Forelimb muscle (tissue), 1 donor: ENCODE results near the gene ZNF423. TPM values are rescaled to one million over a fixed set of nuclear protein-coding genes. Genes with fewer than 3 reads are reported as not detected.

ENCODE experiments used
- DNase-seq: peaks from one replicate; pipeline ENCODE4 v3.0.0-alpha.2; 2013; ENCODE audit warnings: low read depth
- polyA plus RNA-seq: library from polyadenylated mRNA; unstranded; fragments of 120-200 nt; gene quantifications from one replicate; pipeline ENCODE4 v1.2.1, GENCODE V29; 2013; ENCODE audit not compliant: insufficient read length

ZNF423 gene
- polyA plus RNA-seq, 1 donor = 26.2 TPM

- DNase-seq = no peak
Measured at GRCh38 chr16:49532873-49533272, 323.0 kb downstream of the ZNF423 start.

DNA sequence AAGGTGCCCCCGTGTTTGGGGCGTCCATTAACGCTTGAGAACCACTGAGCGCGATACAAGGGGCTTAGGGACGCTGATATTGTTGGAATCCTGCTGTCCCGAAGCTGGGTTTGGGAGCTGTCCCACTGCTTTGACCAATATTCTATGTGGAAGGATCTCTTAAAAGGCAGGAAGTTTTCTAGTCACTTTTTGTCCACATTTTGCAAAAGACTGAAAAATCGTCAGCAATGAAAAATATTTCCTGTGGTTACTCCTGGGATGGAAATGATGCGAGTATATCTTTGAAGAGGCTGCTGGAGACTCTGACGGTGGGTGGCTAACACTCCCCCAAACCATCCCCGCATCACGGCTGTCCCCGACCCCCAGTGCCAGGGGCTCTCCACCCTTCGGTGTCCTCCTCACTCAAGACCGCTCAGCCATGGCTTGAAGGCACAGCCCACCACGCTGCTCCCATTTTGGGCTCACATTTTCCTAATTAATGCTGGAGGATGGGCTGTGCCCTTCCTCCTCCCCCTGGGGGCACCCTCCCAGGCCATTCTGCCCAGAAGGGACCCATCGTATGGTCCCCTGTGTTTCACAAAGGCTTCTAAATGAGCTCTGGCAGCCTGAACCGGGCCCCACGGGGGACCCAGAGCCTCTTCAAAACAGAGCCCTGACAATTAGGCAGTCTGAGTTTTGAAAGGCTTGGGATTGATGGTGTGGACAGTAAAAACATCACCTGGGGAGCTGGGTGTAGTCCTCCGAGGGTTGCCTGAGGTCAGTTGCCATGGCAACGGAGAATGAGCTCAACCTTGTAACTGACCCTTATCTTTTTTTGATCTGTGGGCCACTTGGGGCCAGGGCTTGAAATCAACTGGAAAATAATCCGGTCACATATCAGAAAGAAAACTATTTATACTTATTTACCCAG is 323.7 kb downstream of the ZNF423 start:
- no peak for DNase-seq

DNA sequence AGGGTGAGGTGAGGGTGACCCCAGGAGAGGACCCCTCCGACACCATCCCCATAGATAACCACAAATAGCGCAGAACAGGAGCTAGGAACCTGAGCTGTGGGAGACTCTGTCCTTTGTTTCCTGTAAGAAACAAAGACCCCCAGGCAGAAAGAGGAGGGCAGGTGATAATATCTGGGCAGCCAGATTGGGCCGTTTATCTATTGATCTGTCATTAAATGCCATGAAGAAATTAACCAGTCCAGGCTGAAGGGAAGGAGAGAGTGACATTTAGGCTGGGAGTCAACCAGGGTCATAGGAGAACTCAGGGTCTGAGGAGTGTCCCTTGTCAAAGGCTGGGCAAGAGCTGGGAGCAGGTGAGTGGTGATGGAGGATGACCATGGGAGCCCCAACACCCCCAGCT is 324.5 kb downstream of the ZNF423 start:
- DNase-seq = no peak

- no peak for DNase-seq
Measured at GRCh38 chr16:49530427-49530970, 325.4 kb downstream of the ZNF423 start.

DNA sequence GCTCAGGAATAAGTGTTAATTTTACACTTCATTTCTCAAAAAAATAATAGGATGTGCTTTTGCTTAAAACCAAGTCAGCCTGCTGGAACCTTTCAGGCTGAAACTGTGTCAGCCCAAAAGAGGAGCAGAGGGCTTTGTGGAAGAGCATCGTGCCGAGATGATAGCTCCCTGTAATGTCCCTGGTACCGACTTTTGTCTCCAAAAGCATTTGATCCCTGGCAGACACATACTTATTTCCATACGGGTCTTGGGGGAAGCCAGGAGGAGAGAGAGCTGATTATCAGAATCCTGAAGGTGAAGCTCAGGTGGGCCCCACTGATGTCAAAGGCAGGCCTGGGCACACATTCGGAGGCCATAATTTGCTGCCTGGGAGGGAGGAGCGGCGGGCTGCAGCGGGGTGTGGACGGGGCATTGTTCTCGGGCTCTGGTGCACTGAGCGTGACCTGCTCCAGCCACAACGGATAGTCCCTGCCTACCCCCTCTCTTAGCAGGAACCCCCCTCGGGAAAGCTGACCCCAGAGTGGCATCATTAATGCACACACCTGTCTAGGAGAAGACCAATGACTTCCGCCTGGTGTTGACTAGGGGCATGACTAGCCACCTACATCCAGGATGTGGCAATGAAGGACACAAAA is 326.4 kb downstream of the ZNF423 start:
- no peak for DNase-seq

DNA sequence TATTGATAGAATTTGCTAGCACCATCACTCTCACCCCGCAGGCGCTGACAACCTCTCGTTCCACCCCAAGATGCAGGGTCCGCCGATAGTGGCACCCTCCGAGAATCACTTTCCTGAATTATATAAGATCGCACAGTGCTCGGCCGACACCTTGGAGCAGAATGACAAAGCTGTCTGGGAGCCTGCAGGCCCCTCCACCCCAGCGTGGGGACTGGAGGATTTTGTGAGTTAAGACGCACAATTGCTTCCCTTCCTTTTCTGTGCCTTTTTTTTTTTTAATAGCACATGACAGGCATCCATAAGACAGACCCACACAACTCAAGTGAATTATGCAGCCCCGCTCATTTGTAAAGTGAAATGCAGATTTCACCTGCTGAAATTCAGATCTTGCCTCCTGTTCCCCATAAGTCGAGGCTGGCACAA is 327.0 kb downstream of the ZNF423 start:
- no peak for DNase-seq

- DNase-seq = no peak
Measured at GRCh38 chr16:49528060-49528865, 327.6 kb downstream of the ZNF423 start.

- DNase-seq = no peak
Measured at GRCh38 chr16:49527611-49528010, 328.3 kb downstream of the ZNF423 start.

- DNase-seq = no peak
Measured at GRCh38 chr16:49526860-49527365, 329.0 kb downstream of the ZNF423 start.

GRCh38 chr16:49524947-49525315 is 331.0 kb downstream of the ZNF423 start:
- no peak for DNase-seq

GRCh38 chr16:49524216-49524946 is 331.5 kb downstream of the ZNF423 start:
- no peak for DNase-seq

- DNase-seq = no peak
Measured at GRCh38 chr16:49523435-49524159, 332.3 kb downstream of the ZNF423 start.

GRCh38 chr16:49521734-49522325 is 334.1 kb downstream of the ZNF423 start:
- DNase-seq = no peak

DNA sequence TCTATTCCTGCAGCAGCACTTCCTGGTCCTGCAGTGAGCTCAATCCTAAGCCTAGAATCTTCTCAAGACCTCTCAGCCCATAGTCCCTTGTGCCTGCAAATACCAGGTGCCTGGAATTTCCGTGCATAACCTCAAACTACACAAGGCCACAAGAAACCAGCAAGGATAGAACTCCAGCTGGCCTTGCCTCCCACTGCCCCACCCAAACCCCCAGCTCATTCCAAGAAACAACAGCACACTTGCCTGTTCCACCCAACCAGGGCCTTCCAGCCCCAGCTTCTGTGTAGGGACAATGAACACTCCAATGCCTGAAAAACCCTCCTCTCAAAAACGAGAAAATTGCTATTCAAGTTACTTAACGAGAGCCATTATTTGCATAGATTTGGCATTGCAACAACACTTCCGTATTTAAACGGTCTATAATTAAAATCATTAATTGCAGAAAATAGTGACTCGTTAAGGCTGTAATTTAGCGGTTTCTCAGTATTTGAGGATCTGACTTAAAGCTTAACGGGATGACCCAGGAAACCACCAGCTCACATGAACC is 335.3 kb downstream of the ZNF423 start:
- DNase-seq = no peak

DNA sequence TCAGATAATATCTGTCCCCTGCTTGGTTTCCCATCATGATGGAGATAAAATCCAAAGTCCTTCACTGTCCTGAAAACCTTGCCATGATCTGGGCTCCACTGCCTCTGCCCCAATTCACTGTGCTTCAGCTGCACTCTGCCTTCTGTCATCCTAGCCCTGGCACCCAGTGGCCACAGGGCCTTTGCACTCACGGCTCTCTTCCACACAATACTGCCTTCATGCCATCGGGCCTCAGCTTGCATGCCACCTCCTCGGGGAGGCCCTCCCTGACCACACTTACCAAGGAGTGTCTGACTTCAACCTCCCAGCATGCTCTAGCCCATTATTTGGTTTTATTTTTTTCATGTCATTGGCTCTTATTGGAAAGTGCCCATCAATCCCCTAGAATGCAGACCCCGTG is 336.2 kb downstream of the ZNF423 start:
- DNase-seq = no peak

- no peak for DNase-seq
Measured at GRCh38 chr16:49519008-49519656, 336.8 kb downstream of the ZNF423 start.

DNA sequence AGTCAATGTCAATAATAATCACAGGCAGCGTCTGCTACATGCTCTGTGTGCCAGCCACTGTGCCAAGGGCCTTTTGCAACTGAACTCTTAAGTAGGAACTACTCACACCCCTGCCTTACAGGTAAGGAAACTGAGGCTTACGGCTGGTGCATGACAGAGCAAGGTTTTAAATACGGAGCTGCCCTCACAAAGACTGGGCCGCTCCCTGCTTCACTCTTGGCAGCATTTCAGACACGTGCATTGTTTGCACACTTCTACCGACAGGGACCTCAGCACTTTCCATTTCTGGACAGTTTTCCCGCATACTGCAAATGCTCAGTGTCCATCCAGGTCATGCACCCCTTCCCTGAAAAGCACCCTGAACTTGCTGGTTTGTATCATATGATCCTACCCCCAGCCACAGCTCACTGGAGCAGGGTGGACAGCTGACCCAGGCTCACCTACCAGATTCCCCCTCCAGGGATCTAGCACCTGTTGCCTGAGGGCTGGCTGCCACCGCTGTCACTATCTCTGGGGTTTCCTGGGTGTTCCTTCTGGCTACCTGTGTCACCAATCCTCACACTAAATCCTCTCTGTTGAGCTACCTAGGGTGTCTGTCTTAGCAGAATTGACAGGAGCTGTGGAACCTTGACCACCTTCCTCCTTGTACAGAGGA is 339.4 kb downstream of the ZNF423 start:
- DNase-seq = no peak

GRCh38 chr16:49515861-49516260 is 340.1 kb downstream of the ZNF423 start:
- DNase-seq = no peak
